ENCODE data around the gene CLDN6.
"Not testable (repeated sequence)": the region's sequence is repeated elsewhere in the genome, so short reads cannot be mapped to it uniquely, and the experiment has no call there.

The CLDN6 gene

DNA sequence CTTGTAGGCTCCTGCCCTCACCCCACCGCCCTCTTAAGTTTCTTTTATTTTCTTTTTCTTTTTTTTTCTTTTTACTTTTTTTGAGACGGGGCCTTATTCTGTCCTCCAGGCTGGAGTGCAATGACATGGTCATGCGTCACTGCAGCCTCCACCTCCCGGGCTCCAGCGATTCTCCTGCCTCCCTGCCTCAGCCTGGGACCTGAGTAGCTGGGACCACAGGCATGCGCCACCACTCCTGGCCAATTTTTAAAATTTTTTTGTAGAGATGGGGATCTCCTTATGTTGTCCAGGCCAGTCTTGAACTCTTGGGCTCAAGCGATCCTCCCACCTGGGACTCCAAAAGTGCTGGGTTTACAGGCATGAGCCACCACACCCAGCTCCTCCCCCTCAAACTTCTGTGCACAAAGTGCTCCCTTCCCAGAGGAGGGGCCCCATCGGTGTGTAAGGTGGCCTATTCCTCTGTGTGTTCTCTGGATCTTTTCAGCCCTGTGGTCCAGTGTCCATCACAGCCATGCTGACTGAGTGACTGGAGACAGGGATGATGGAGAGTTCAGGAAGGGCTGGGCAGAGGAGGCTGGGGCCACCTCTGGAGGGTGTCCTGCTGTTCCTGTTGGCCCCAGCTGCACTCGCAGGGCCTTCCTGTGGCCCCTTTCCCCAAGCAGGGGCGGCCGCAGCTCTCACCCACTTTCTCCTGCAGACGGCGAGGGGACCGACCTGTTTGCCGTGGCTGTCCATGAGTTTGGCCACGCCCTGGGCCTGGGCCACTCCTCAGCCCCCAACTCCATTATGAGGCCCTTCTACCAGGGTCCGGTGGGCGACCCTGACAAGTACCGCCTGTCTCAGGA is 38.6 kb upstream of the CLDN6 start:
- Histone ChIP-seq H3K9me3 (ENCODE audit: insufficient read depth, low read depth, low read length) (no peaks in the 10 kb centered on the region), H3K4me2 (ENCODE audit: low read length) (no peak overlapping the region), H3K27ac (ENCODE audit: low read depth, low read length) (no peak overlapping the region), H2BK5ac (ENCODE audit: low read depth, low read length, poor library complexity) (no peak overlapping the region), H2AK5ac (ENCODE audit: low read length) (no peak overlapping the region), H2BK12ac (ENCODE audit: low read length) (no peak overlapping the region), H2BK120ac (ENCODE audit: insufficient read depth, low read length, poor library complexity) (no peak overlapping the region), H3K27me3 (ENCODE audit: insufficient read depth, low read length) (no peaks in the 10 kb centered on the region), H3K9ac (ENCODE audit: low read length) (no peak overlapping the region), H3K18ac (ENCODE audit: low read length) (no peak overlapping the region), H3K14ac (ENCODE audit: low read length) (no peak overlapping the region), H3K4me3 (ENCODE audit: low read depth, low read length) (no peak overlapping the region), H3K36me3 (ENCODE audit: control insufficient read depth in 1 of 2, insufficient read depth in 2 of 2, low read length in 2 of 2) (peaks cover 2 to 7% of the 10 kb centered on the region in 2 experiments), H3K4ac (ENCODE audit: low read depth, low read length) (no peak overlapping the region), H4K8ac (ENCODE audit: low read depth, low read length) (no peak overlapping the region), H4K91ac (ENCODE audit: low read depth, low read length) (no peak overlapping the region), H3K4me1 (ENCODE audit: control insufficient read depth in 1 of 2, insufficient read depth in 2 of 2, low read length in 2 of 2) (peaks cover 10 to 11% of the 10 kb centered on the region in 2 experiments), H3K79me2 (ENCODE audit: control insufficient read depth, insufficient read depth, low read length, poor library complexity) (peaks cover 5% of the 10 kb centered on the region), H2AFZ (ENCODE audit: insufficient read depth, low read length, poor library complexity) (no peak overlapping the region), H3K79me1 (ENCODE audit: low read length) (peaks cover 10% of the 10 kb centered on the region), H3K23ac (ENCODE audit: low read length) (no peak overlapping the region), H4K12ac (ENCODE audit: low read depth, low read length) (no peak overlapping the region)
- peak; percentile 74 to 75 for DNase-seq
- no CpG with 5 or more reads among the region's 19 CpGs for WGBS (ENCODE audit: extremely low coverage, insufficient coverage, insufficient read length)

DNA sequence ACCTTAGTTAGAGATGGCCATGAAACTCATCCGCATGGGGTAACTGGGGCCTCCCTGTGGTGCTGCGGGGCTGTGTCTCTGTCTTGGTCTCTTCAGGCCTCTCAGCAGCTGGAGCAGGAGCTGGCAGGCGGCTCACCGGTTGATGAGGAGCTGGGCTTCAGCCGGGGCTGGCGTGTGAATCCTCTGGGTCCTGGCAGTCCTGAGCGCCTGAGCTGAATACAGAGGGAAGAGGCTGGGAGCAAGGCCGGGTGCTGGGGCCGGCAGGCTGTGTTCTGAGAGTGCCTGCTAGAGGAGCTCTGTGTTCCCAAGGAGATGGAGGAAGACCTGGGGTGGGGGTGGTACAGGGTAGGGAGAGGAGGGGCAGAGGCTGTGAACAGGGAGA is 37.7 kb upstream of the CLDN6 start:
- WGBS (ENCODE audit: extremely low coverage, insufficient coverage, insufficient read length) = no CpG with 5 or more reads among the region's 9 CpGs
- H2BK12ac ChIP-seq (ENCODE audit: low read length) = not testable (repeated sequence)

DNA sequence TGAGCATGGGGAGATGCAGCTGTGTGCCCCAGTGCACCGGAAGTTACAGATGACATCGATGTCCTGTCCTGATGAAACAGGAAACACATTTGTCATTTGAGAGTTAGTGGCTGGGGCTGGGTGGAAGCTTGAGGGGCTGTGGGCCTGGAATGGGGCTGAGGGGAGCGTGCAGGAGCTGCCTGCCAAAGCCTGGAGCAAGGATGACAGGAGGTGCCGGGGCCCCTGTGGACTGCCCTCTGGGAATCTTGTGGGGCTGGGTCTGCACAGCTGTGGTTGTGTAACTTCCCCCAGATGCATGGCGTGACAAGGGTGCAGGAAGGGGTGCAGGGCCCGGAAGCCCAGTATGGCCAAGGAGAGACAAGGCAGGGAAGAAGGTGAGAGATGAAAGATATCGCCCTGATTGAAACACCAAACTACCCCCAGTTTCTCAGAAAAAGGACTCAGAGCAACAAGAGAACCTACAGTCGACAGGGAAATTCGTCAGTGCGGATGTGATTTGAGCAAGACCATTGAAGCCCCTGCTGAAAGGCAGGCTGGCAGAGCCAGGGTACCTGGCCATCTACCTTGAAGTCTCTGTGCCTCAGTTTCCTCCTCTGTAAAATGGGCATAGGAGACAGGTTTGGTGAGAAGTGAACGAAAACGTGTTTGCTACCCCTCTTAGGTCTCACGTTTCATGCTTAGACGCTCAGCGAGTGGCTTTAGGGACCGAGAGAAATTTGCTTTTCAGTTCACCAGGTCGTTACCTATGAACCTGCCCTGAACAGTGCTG is 37.2 kb upstream of the CLDN6 start:
- H3K18ac ChIP-seq (ENCODE audit: low read length) = no peak overlapping the region
- H4K91ac ChIP-seq (ENCODE audit: low read depth, low read length) = no peak overlapping the region
- no peak overlapping the region for H3K4me2 ChIP-seq (ENCODE audit: low read length)
- no peak overlapping the region for H3K23ac ChIP-seq (ENCODE audit: low read length)
- no peak overlapping the region for H2AFZ ChIP-seq (ENCODE audit: insufficient read depth, low read length, poor library complexity)
- H3K14ac ChIP-seq (ENCODE audit: low read length) = no peak overlapping the region
- no peak overlapping the region for H2AK5ac ChIP-seq (ENCODE audit: low read length)
- H4K12ac ChIP-seq (ENCODE audit: low read depth, low read length) = no peak overlapping the region
- H3K4ac ChIP-seq (ENCODE audit: low read depth, low read length) = no peak overlapping the region
- H3K9me3 ChIP-seq (ENCODE audit: insufficient read depth, low read depth, low read length) = no peaks in the 10 kb centered on the region
- H2BK5ac ChIP-seq (ENCODE audit: low read depth, low read length, poor library complexity) = no peak overlapping the region
- H2BK12ac ChIP-seq (ENCODE audit: low read length) = no peak overlapping the region
- H3K27ac ChIP-seq (ENCODE audit: low read depth, low read length) = no peak overlapping the region
- H3K79me2 ChIP-seq (ENCODE audit: control insufficient read depth, insufficient read depth, low read length, poor library complexity) = peaks cover 5% of the 10 kb centered on the region
- peaks cover 2 to 7% of the 10 kb centered on the region in 2 experiments for H3K36me3 ChIP-seq (ENCODE audit: control insufficient read depth in 1 of 2, insufficient read depth in 2 of 2, low read length in 2 of 2)
- H3K79me1 ChIP-seq (ENCODE audit: low read length) = peaks cover 10% of the 10 kb centered on the region
- WGBS (ENCODE audit: extremely low coverage, insufficient coverage, insufficient read length) = no CpG with 5 or more reads among the region's 17 CpGs
- no peak overlapping the region for H4K8ac ChIP-seq (ENCODE audit: low read depth, low read length)
- H3K27me3 ChIP-seq (ENCODE audit: insufficient read depth, low read length) = no peaks in the 10 kb centered on the region
- H3K4me3 ChIP-seq (ENCODE audit: low read depth, low read length) = no peak overlapping the region
- no peak overlapping the region for H2BK120ac ChIP-seq (ENCODE audit: insufficient read depth, low read length, poor library complexity)
- H3K9ac ChIP-seq (ENCODE audit: low read length) = no peak overlapping the region
- peaks cover 10 to 11% of the 10 kb centered on the region in 2 experiments for H3K4me1 ChIP-seq (ENCODE audit: control insufficient read depth in 1 of 2, insufficient read depth in 2 of 2, low read length in 2 of 2)
- DNase-seq = no peak

More for the DNA sequence above, 37.7 kb upstream of the CLDN6 start:
- not testable (repeated sequence) for H2BK5ac ChIP-seq (ENCODE audit: low read depth, low read length, poor library complexity); DNase-seq; H3K23ac ChIP-seq (ENCODE audit: low read length); H3K79me2 ChIP-seq (ENCODE audit: control insufficient read depth, insufficient read depth, low read length, poor library complexity); H2BK120ac ChIP-seq (ENCODE audit: insufficient read depth, low read length, poor library complexity); H3K36me3 ChIP-seq (ENCODE audit: control insufficient read depth in 1 of 2, insufficient read depth in 2 of 2, low read length in 2 of 2); H3K9me3 ChIP-seq (ENCODE audit: insufficient read depth, low read depth, low read length); H2AFZ ChIP-seq (ENCODE audit: insufficient read depth, low read length, poor library complexity); H3K27me3 ChIP-seq (ENCODE audit: insufficient read depth, low read length); H3K4me3 ChIP-seq (ENCODE audit: low read depth, low read length); H3K27ac ChIP-seq (ENCODE audit: low read depth, low read length); H2AK5ac ChIP-seq (ENCODE audit: low read length); H3K14ac ChIP-seq (ENCODE audit: low read length); H3K79me1 ChIP-seq (ENCODE audit: low read length); H4K8ac ChIP-seq (ENCODE audit: low read depth, low read length); H3K18ac ChIP-seq (ENCODE audit: low read length); H3K4me2 ChIP-seq (ENCODE audit: low read length); H4K91ac ChIP-seq (ENCODE audit: low read depth, low read length); H4K12ac ChIP-seq (ENCODE audit: low read depth, low read length); H3K4ac ChIP-seq (ENCODE audit: low read depth, low read length); H3K9ac ChIP-seq (ENCODE audit: low read length)
- H3K4me1 ChIP-seq (ENCODE audit: control insufficient read depth in 1 of 2, insufficient read depth in 2 of 2, low read length in 2 of 2) = peaks cover 10 to 11% of the 10 kb centered on the region in 2 experiments

DNA sequence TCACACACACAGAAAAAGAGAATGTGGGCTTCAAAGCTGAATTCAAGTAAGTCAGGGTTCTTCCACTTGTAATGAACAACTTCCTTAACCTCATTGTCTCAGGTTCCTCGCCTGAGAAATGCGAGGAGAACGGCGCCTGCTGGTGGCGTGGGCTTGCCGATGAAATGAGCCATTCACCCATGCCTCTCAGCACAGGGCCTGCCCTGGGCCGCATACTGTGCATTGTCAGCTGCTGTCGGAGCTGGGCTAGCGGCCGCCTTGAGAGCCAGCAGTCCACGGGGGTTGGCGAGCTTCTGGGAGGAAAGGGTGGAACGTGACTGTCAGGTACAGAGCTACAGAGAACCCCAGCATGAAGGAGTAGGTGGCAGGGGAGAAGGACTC is 35.3 kb upstream of the CLDN6 start:
- H3K4me1 ChIP-seq (ENCODE audit: control insufficient read depth in 1 of 2, insufficient read depth in 2 of 2, low read length in 2 of 2); H3K9ac ChIP-seq (ENCODE audit: low read length); H2AK5ac ChIP-seq (ENCODE audit: low read length); H3K27ac ChIP-seq (ENCODE audit: low read depth, low read length); H4K12ac ChIP-seq (ENCODE audit: low read depth, low read length); H3K79me2 ChIP-seq (ENCODE audit: control insufficient read depth, insufficient read depth, low read length, poor library complexity); H2BK5ac ChIP-seq (ENCODE audit: low read depth, low read length, poor library complexity); H3K18ac ChIP-seq (ENCODE audit: low read length); H3K4me2 ChIP-seq (ENCODE audit: low read length); H3K4ac ChIP-seq (ENCODE audit: low read depth, low read length); H2BK12ac ChIP-seq (ENCODE audit: low read length); DNase-seq; H3K79me1 ChIP-seq (ENCODE audit: low read length); H3K14ac ChIP-seq (ENCODE audit: low read length); H3K4me3 ChIP-seq (ENCODE audit: low read depth, low read length); H3K36me3 ChIP-seq (ENCODE audit: control insufficient read depth in 1 of 2, insufficient read depth in 2 of 2, low read length in 2 of 2); H4K8ac ChIP-seq (ENCODE audit: low read depth, low read length); H4K91ac ChIP-seq (ENCODE audit: low read depth, low read length); H3K23ac ChIP-seq (ENCODE audit: low read length); H2BK120ac ChIP-seq (ENCODE audit: insufficient read depth, low read length, poor library complexity); H2AFZ ChIP-seq (ENCODE audit: insufficient read depth, low read length, poor library complexity); H3K9me3 ChIP-seq (ENCODE audit: insufficient read depth, low read depth, low read length); H3K27me3 ChIP-seq (ENCODE audit: insufficient read depth, low read length): not testable (repeated sequence)
- no CpG with 5 or more reads among the region's 13 CpGs for WGBS (ENCODE audit: extremely low coverage, insufficient coverage, insufficient read length)
